Measurements from ENCODE around the gene TPM1.

GRCh38 chr15:63045879-63046278, 3.3 kb downstream of the TPM1 start:
- TF ChIP-seq CTCF (IDR thresholded peaks at IDR 0.05; ENCODE audit: poor library complexity) (no peak), EZH2 (IDR thresholded peaks at IDR 0.05; ENCODE audit: borderline replicate concordance) (no peak)
